ACHN (cell line): ENCODE data around the gene FAXC.
A peak's percentile ranks its signal among the peaks of the same experiment; 100 is the strongest.

Experiments used
- DNase-seq: peaks from one replicate; pipeline ENCODE4 v3.0.0-alpha.2; 2015
- in situ Hi-C: cut with HindIII; loops from 2 replicates; pipeline ENCODE4 v1.10.0; 2017; ENCODE audit warnings: low sequenced_read_pairs, low pct_ligation_motif_present, low pct_unique_long_range_greater_than_20kb

The FAXC gene

GRCh38 chr6:99241905-99242534 is 107.5 kb downstream of the FAXC start:
- peak; percentile 41 for DNase-seq

GRCh38 chr6:99236010-99236409 is 113.5 kb downstream of the FAXC start:
- in situ Hi-C loops, result no loop called here

More at GRCh38 chr6:99241905-99242534, 107.5 kb downstream of the FAXC start:
- in situ Hi-C loops, result no loop called here

DNA sequence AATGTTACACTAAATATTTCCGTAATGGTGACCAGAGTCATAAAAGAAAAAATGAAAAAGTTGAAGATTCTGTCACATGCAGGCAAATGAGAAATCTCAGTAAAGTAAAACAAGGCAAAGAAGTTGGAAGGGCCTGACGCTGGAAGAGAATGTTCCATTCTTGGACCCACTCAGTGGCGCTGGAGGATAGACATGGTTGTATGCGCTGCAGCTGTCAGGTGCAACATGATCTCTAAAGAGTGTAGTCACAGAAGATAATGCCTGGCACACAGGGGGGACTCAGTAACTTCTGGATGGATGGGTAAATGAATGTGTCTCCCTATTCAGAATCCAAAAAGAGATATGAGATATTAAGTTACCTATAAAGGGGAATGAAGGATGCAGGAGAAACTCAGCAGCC is 116.3 kb downstream of the FAXC start:
- DNase-seq, result no peak
- in situ Hi-C loops, result no loop called here

More at GRCh38 chr6:99236010-99236409, 113.5 kb downstream of the FAXC start:
- no peak for DNase-seq

- no peak for DNase-seq
- in situ Hi-C loops, result no loop called here
These were observed 117.4 kb downstream of the FAXC start for GRCh38 chr6:99232056-99232455.

- in situ Hi-C loops, result no loop called here
- no peak for DNase-seq
These were observed 124.3 kb downstream of the FAXC start for GRCh38 chr6:99225172-99225571.
